Psoas muscle (tissue), 8 donors: ENCODE data around the gene MICAL3. TPM values are rescaled to one million over a fixed set of nuclear protein-coding genes. Genes with fewer than 3 reads are reported as not detected.

ENCODE experiments used
- ATAC-seq, 4 donors: fragments of 200-7000 bp; cut with Tn5 transposase; one replicate each; pipeline ENCODE4 v1.9.1; 2020; ENCODE audit warnings: moderate library complexity in 3 of 4, mild to moderate bottlenecking in 2 of 4
- DNase-seq, 2 donors: peaks; one replicate each; pipeline ENCODE4 v3.0.0-alpha.2; 2020
- H3K27ac ChIP-seq: fragments of 200-600 bp; one replicate; pipeline ENCODE4 v1.8.0; 2022
- H3K27me3 ChIP-seq, 3 donors: fragments of 200-600 bp in 1 of 3; one replicate each; pipeline versions ENCODE4 v1.6.1 to v1.8.0; 2013 to 2022; ENCODE audit warnings: low read length in 2 of 3, mild to moderate bottlenecking in 2 of 3, moderate library complexity in 1 of 3; ENCODE audit not compliant: insufficient read depth in 3 of 3
- H3K36me3 ChIP-seq, 2 donors: fragments of 200-600 bp in 1 of 2; one replicate each; pipeline versions ENCODE4 v1.6.1 to v1.8.0; 2013 to 2022; ENCODE audit warnings: low read depth in 1 of 2, mild to moderate bottlenecking in 1 of 2, moderate library complexity in 1 of 2; ENCODE audit not compliant: insufficient read depth in 1 of 2
- H3K4me1 ChIP-seq: fragments of 200-600 bp; one replicate; pipeline ENCODE4 v1.8.0; 2022
- H3K4me3 ChIP-seq: fragments of 200-600 bp; one replicate; pipeline ENCODE4 v1.8.0; 2022; ENCODE audit warnings: mild to moderate bottlenecking
- H3K9me3 ChIP-seq: fragments of 200-600 bp; one replicate; pipeline ENCODE4 v1.8.0; 2022
- CTCF ChIP-seq: fragments of 200-600 bp; IDR thresholded peaks from one replicate; pipeline ENCODE4 v1.8.0; 2022; ENCODE audit warnings: antibody characterized with exemption
- WGBS, 3 donors: extraction: QIAGEN DNeasy Blood & Tissue Kit; methylation state at CpG; one replicate each; pipeline versions ENCODE4 v1.1.6 to v1.1.7; 2013; 5-methylcytosine and 5-hydroxymethylcytosine counted together
- intact Hi-C, 2 donors: fragments of 100-400 bp; cut with DNase I; formaldehyde crosslinking; loops; one replicate each; pipeline versions ENCODE4 v1.11.0 to v1.14.2; 2022
- polyA plus RNA-seq, 3 donors: library from polyadenylated mRNA; stranded (reverse); fragments of 200-250 nt; gene quantifications; one replicate each; pipeline ENCODE4 v1.2.3, GENCODE V29; 2013
- total RNA-seq, 4 donors: library from RNA; stranded (reverse); fragmentation: NEBNext Ultra II Directional in 2 of 4; extraction: Animal tissue kit (Norgen Biotek cat#: 25700) in 2 of 4; gene quantifications; one replicate each; pipeline versions ENCODE4 v1.2.1 to v1.2.4, GENCODE V29; 2021 to 2023
- donor health status: healthy with polysubstance abuse.
- donor health status: DM: no; HTN: no; CAD: no; lungs with moderate emphysema.
- donor health status: Bipolar disorder and iron deficiency.
- donor health status: healthy.
- donor health status: DM: yes; HTN: yes; CAD: no.
- donor health status: DM: no; HTN: no; CAD: no.
- donor health status: DM: no; HTN: no; CAD: no.
- donor health status: DM: yes; HTN: yes; CAD: no.

Gene MICAL3
- total and polyA plus RNA-seq, 7 donors = 2.1 to 38.3 (median 15.5) TPM

GRCh38 chr22:18033204-18033998, 9.0 kb upstream of the MICAL3 start:
- H3K4me1 ChIP-seq = peaks cover 40% of the 10 kb centered on the region
- intact Hi-C loops = loop anchor here in 1 of 2 donors (5.0 kb wide), 1 partner anchor 44 kb away; the partner anchor contains the start of gene PEX26

GRCh38 chr22:18032455-18033101, 8.2 kb upstream of the MICAL3 start:
- peak in 2 of 4 donors; percentile 25 to 46 for ATAC-seq
- no peaks in the 10 kb centered on the region for H3K9me3 ChIP-seq
- intact Hi-C loops = loop anchor here in 1 of 2 donors (5.0 kb wide), 1 partner anchor 45 kb away; the partner anchor contains the start of gene PEX26
- H3K4me3 ChIP-seq = no peak overlapping the region
- H3K4me1 ChIP-seq = peaks cover 42% of the 10 kb centered on the region
- WGBS, 3 donors = 33 to 44% (median 35%) methylated on average over 6 of the region's 6 CpGs
- H3K27me3 ChIP-seq = no peaks in the 10 kb centered on the region
- TF ChIP-seq CTCF = no peak
- H3K27ac ChIP-seq = peak overlapping the region; percentile 79
- no peaks in the 10 kb centered on the region for H3K36me3 ChIP-seq
- no peak for DNase-seq

More at GRCh38 chr22:18033204-18033998, 9.0 kb upstream of the MICAL3 start:
- DNase-seq (no peak), ATAC-seq (no peak)
- no peak overlapping the region for H3K4me3 ChIP-seq
- 70 to 82% (median 76%) methylated on average over 6 of the region's 6 CpGs for WGBS, 3 donors
- TF ChIP-seq CTCF = no peak
- H3K9me3 ChIP-seq = no peaks in the 10 kb centered on the region
- H3K27ac ChIP-seq = peak overlapping the region; percentile 79
- H3K36me3 ChIP-seq = no peaks in the 10 kb centered on the region
- H3K27me3 ChIP-seq = no peaks in the 10 kb centered on the region

- H3K27ac ChIP-seq = peak overlapping the region; percentile 79
Measured at GRCh38 chr22:18031695-18032454, 7.5 kb upstream of the MICAL3 start.

More at GRCh38 chr22:18031695-18032454, 7.5 kb upstream of the MICAL3 start:
- Histone ChIP-seq H3K27me3 (no peaks in the 10 kb centered on the region), H3K36me3 (no peaks in the 10 kb centered on the region), H3K9me3 (no peaks in the 10 kb centered on the region), H3K4me1 (peaks cover 42% of the 10 kb centered on the region), H3K4me3 (no peak overlapping the region)
- WGBS, 3 donors = 55 to 60% (median 56%) methylated on average over 10 of the region's 10 CpGs
- TF ChIP-seq CTCF = no peak
- DNase-seq (peak; percentile 63 to 89), ATAC-seq (peak; percentile 69 to 72 (median 70))
- intact Hi-C loops = loop anchor here in 1 of 2 donors (5.0 kb wide), 1 partner anchor 45 kb away; the partner anchor contains the start of gene PEX26
